Measurements from ENCODE around the gene ELAVL2. TPM values are rescaled to one million over a fixed set of nuclear protein-coding genes. Genes with fewer than 3 reads are reported as not detected.

The ELAVL2 gene
- polyA plus RNA-seq, 1 donor from 2014 or later: 106 TPM

- H3F3A ChIP-seq (ENCODE audit: insufficient read depth, low read length, poor library complexity, severe bottlenecking): no peaks in the 10 kb centered on the region
- H3K27ac ChIP-seq (ENCODE audit: low read length): no peak overlapping the region
- no peak for TF ChIP-seq POLR2AphosphoS5 (IDR thresholded peaks at IDR 0.05)
- TF ChIP-seq SMC3 (conservative IDR thresholded peaks at IDR 0.05; ENCODE audit: poor library complexity): no peak
- no peak for TF ChIP-seq EP300 (conservative IDR thresholded peaks at IDR 0.05; ENCODE audit: poor library complexity, severe bottlenecking)
- no peak for TF ChIP-seq TAF1 (IDR thresholded peaks at IDR 0.05; ENCODE audit: low read depth)
- TF ChIP-seq RAD21 (conservative IDR thresholded peaks at IDR 0.05): no peak
- TF ChIP-seq CTCF (IDR thresholded peaks at IDR 0.05; ENCODE audit: poor library complexity, severe bottlenecking): no peak
- TF ChIP-seq REST (IDR thresholded peaks at IDR 0.05; ENCODE audit: borderline replicate concordance): no peak
- TF ChIP-seq MXI1 (conservative IDR thresholded peaks at IDR 0.05; ENCODE audit: poor library complexity, severe bottlenecking): no peak
- TF ChIP-seq EZH2 (IDR thresholded peaks at IDR 0.05; ENCODE audit: borderline replicate concordance, insufficient read depth, low read length, poor library complexity, severe bottlenecking): no peak
- no peaks in the 10 kb centered on the region for H3K9me2 ChIP-seq (ENCODE audit: insufficient read depth, low read length)
- no peaks in the 10 kb centered on the region for H4K20me1 ChIP-seq (ENCODE audit: insufficient read depth)
- no peak overlapping the region for H2AFZ ChIP-seq (ENCODE audit: low read depth, low read length)
- no peak overlapping the region for H3K9ac ChIP-seq (ENCODE audit: low read length)
- no peak overlapping the region for H3K4me3 ChIP-seq (ENCODE audit: low read length)
- H3K9me3 ChIP-seq (ENCODE audit: low read length): no peaks in the 10 kb centered on the region
- peaks cover 16% of the 10 kb centered on the region for H3K36me3 ChIP-seq (ENCODE audit: insufficient read depth, low read length)
- no peaks in the 10 kb centered on the region for H3K27me3 ChIP-seq (ENCODE audit: insufficient read depth, low read depth, low read length)
- no peaks in the 10 kb centered on the region for H3K79me2 ChIP-seq (replicated peaks; ENCODE audit: insufficient read depth, low read length)
- no peak overlapping the region for H3K4me2 ChIP-seq (ENCODE audit: low read length)
These were observed 181.7 kb downstream of the ELAVL2 start for GRCh38 chr9:23644326-23644725.

GRCh38 chr9:23643656-23644258 is 182.3 kb downstream of the ELAVL2 start:
- H3K4me3 ChIP-seq (ENCODE audit: low read length): no peak overlapping the region
- H2AFZ ChIP-seq (ENCODE audit: low read depth, low read length): no peak overlapping the region
- no peaks in the 10 kb centered on the region for H3K9me3 ChIP-seq (ENCODE audit: low read length)
- no peaks in the 10 kb centered on the region for H3F3A ChIP-seq (ENCODE audit: insufficient read depth, low read length, poor library complexity, severe bottlenecking)
- H4K20me1 ChIP-seq (ENCODE audit: insufficient read depth): no peaks in the 10 kb centered on the region
- H3K27ac ChIP-seq (ENCODE audit: low read length): no peak overlapping the region
- no peak overlapping the region for H3K4me2 ChIP-seq (ENCODE audit: low read length)
- no peaks in the 10 kb centered on the region for H3K9me2 ChIP-seq (ENCODE audit: insufficient read depth, low read length)
- no peaks in the 10 kb centered on the region for H3K79me2 ChIP-seq (replicated peaks; ENCODE audit: insufficient read depth, low read length)
- H3K27me3 ChIP-seq (ENCODE audit: insufficient read depth, low read depth, low read length): no peaks in the 10 kb centered on the region
- peaks cover 16% of the 10 kb centered on the region for H3K36me3 ChIP-seq (ENCODE audit: insufficient read depth, low read length)
- H3K9ac ChIP-seq (ENCODE audit: low read length): no peak overlapping the region
- no peak for TF ChIP-seq SMC3 (conservative IDR thresholded peaks at IDR 0.05; ENCODE audit: poor library complexity)
- no peak for TF ChIP-seq TAF1 (IDR thresholded peaks at IDR 0.05; ENCODE audit: low read depth)
- no peak for TF ChIP-seq RAD21 (conservative IDR thresholded peaks at IDR 0.05)
- no peak for TF ChIP-seq EP300 (conservative IDR thresholded peaks at IDR 0.05; ENCODE audit: poor library complexity, severe bottlenecking)
- no peak for TF ChIP-seq EZH2 (IDR thresholded peaks at IDR 0.05; ENCODE audit: borderline replicate concordance, insufficient read depth, low read length, poor library complexity, severe bottlenecking)
- TF ChIP-seq CTCF (IDR thresholded peaks at IDR 0.05; ENCODE audit: poor library complexity, severe bottlenecking): no peak
- no peak for TF ChIP-seq MXI1 (conservative IDR thresholded peaks at IDR 0.05; ENCODE audit: poor library complexity, severe bottlenecking)
- no peak for TF ChIP-seq REST (IDR thresholded peaks at IDR 0.05; ENCODE audit: borderline replicate concordance)
- no peak for TF ChIP-seq POLR2AphosphoS5 (IDR thresholded peaks at IDR 0.05)
